Activated CD4-positive, CD25-positive, alpha-beta regulatory T cell treated with anti-CD3 and anti-CD28 coated beads, Interleukin-2, amount 50 U/mL, for 72 hours (primary cell): ENCODE measurements around the gene CNGB1.
"Not testable (repeated sequence)": the region's sequence is repeated elsewhere in the genome, so short reads cannot be mapped to it uniquely, and the experiment has no call there.

ENCODE experiments used
- DNase-seq: peaks from one replicate; pipeline ENCODE4 v3.0.0; 2021

The CNGB1 gene

GRCh38 chr16:57845115-57845514 lies 125.8 kb downstream of the CNGB1 start:
- DNase-seq, result no peak

- no peak for DNase-seq
These were observed 126.4 kb downstream of the CNGB1 start for GRCh38 chr16:57844416-57845030.

- DNase-seq, result no peak
These were observed 127.5 kb downstream of the CNGB1 start for GRCh38 chr16:57843400-57843799.

GRCh38 chr16:57842601-57843000 lies 128.3 kb downstream of the CNGB1 start:
- no peak for DNase-seq

GRCh38 chr16:57840833-57841232 lies 130.1 kb downstream of the CNGB1 start:
- DNase-seq, result no peak

GRCh38 chr16:57838161-57838560 lies 132.8 kb downstream of the CNGB1 start:
- DNase-seq, result no peak

- DNase-seq, result no peak
These were observed 133.4 kb downstream of the CNGB1 start for GRCh38 chr16:57837305-57838125.

- not testable (repeated sequence) for DNase-seq
These were observed 135.5 kb downstream of the CNGB1 start for GRCh38 chr16:57835439-57835838.

- no peak for DNase-seq
These were observed 136.0 kb downstream of the CNGB1 start for GRCh38 chr16:57834936-57835335.
